Mucosa of rectum (tissue), 2 donors: Measurements from ENCODE around the gene PLEKHA1.

Experiments used
- H3K27ac ChIP-seq, 2 donors: one replicate each; pipeline ENCODE4 v1.7.0; 2013; ENCODE audit warnings: inconsistent platforms in 2 of 2, low read depth in 2 of 2, low read length in 2 of 2
- H3K27me3 ChIP-seq, 2 donors: one replicate each; pipeline ENCODE4 v1.7.0; 2013; ENCODE audit warnings: low read length in 2 of 2; ENCODE audit not compliant: control insufficient read depth in 2 of 2, insufficient read depth in 2 of 2
- H3K36me3 ChIP-seq, 2 donors: one replicate each; pipeline ENCODE4 v1.7.0; 2013; ENCODE audit warnings: low read length in 2 of 2; ENCODE audit not compliant: control insufficient read depth in 2 of 2, insufficient read depth in 2 of 2
- H3K4me1 ChIP-seq, 2 donors: one replicate each; pipeline ENCODE4 v1.7.0; 2013; ENCODE audit warnings: low read length in 2 of 2, mild to moderate bottlenecking in 1 of 2; ENCODE audit not compliant: control insufficient read depth in 2 of 2, insufficient read depth in 2 of 2
- H3K4me3 ChIP-seq, 2 donors: one replicate each; pipeline ENCODE4 v1.7.0; 2013; ENCODE audit warnings: low read length in 2 of 2
- H3K9ac ChIP-seq, 2 donors: one replicate each; pipeline ENCODE4 v1.7.0; 2013; ENCODE audit warnings: low read length in 2 of 2, low read depth in 1 of 2, mild to moderate bottlenecking in 1 of 2
- H3K9me3 ChIP-seq, 2 donors: one replicate each; pipeline ENCODE4 v1.7.0; 2013; ENCODE audit warnings: low read length in 2 of 2; ENCODE audit not compliant: control insufficient read depth in 2 of 2
- donor health status: healthy.
- donor health status: Normal muscosa, but diverticular disease.

Gene PLEKHA1

DNA sequence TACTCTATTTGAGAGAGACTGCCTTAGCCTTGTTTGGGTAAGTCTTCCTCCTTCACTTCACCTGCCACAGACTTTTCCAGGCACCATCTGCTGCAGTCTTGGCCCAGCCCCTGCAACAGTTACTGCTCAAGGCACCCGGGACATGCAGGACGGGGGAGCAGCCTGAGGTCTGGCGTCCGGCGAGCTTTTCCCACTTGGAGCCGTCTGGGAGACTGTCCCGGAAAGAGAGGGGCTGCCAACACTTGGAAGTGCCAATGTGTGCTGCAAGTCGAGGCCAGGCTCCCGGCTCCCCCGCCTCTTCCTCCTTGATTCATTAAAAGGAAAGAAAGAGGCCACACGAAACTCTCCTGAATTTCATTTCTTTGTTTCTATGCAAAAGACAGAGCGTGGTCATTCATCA, 100.6 kb downstream of the PLEKHA1 start:
- Histone ChIP-seq H3K4me1 (peaks cover 0 to 2% of the 10 kb centered on the region in 2 donors), H3K27me3 (peaks cover 0 to 7% of the 10 kb centered on the region in 2 donors), H3K36me3 (no peaks in the 10 kb centered on the region), H3K4me3 (no peak overlapping the region), H3K27ac (no peak overlapping the region), H3K9ac (no peak overlapping the region), H3K9me3 (no peaks in the 10 kb centered on the region)

DNA sequence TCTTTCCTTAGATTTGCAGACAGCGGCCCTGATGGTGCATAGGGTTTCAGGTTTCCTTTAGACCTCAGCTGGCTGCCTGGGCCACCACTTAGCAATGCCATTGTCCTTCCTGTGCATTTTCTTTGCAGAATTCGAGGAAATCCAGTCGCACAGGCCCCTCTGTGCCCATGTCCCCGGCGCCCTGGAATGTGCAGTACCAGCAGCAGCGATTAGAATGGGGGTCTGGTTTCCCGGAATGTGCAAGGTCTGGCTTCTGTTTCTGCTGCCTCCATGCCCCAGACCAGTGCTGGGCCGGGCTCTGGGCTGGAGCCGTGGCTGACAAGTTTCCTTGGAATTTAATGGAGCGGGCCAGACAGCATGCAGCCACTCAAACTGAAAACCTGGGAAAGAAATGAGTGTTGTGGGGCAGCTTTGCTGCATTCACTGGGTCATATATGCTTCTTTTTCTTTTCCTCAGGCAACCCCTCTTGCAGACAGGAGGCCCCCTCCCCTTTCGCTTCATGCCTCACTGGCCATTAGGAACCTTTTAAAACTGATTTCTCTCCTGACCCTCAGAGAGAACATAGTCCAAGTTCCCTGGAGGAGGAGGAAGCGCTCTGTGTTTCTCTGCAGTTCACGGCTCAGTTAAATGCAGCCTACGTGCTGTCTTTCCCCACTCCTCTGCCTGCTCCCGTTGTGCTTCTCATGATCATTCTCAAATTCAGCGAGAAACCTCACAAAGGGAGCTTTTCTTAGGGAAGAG, 101.3 kb downstream of the PLEKHA1 start:
- Histone ChIP-seq H3K27ac (no peak overlapping the region), H3K9ac (no peak overlapping the region), H3K27me3 (peaks cover 0 to 3% of the 10 kb centered on the region in 2 donors), H3K4me3 (no peak overlapping the region), H3K9me3 (no peaks in the 10 kb centered on the region), H3K4me1 (peaks cover 0 to 2% of the 10 kb centered on the region in 2 donors), H3K36me3 (no peaks in the 10 kb centered on the region)

DNA sequence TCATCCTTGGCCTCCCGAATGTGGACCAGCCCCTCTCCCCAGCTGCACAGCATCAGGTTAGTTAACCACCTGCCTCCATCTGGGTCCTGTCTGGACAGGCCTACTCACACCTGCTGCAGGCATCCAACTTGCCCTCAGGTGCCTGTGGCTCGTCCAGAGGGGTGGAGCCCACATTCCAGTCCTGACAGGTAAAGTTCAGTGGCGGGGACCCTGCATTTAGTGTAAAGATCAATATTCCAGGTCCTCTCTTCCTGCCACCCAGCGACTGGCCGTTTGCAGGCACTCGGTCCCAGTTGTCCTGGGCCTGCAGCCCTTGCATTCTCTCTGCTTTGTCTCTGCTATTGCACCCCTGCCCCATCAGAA, 101.8 kb downstream of the PLEKHA1 start:
- no peak overlapping the region for H3K9ac ChIP-seq
- no peak overlapping the region for H3K4me3 ChIP-seq
- no peaks in the 10 kb centered on the region for H3K36me3 ChIP-seq

DNA sequence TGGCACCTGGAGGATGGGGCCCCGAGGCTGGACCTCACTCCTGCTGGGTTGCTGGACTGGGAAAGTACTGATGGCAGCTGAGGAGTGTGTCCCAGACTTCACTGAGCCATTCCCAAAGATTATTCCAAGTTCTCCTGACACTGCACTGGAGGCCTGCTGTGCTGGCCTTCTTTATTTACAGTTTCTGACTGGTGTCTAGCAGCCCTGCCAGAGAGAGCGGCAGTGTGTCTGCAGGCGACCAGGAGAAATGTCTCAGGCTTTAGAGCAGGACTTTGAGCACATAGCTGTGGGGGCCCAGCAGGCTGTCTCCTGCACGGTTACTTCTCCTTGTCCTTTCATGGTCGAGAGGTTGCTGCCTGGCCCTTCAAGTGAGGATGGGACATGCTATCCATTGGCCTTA, 102.9 kb downstream of the PLEKHA1 start:
- H3K4me1 ChIP-seq, result peaks cover 0 to 2% of the 10 kb centered on the region in 2 donors
- H3K9me3 ChIP-seq, result no peaks in the 10 kb centered on the region
- no peak overlapping the region for H3K9ac ChIP-seq
- H3K4me3 ChIP-seq, result no peak overlapping the region
- H3K27ac ChIP-seq, result no peak overlapping the region
- peaks cover 0 to 2% of the 10 kb centered on the region in 2 donors for H3K27me3 ChIP-seq
- H3K36me3 ChIP-seq, result no peaks in the 10 kb centered on the region

More for the DNA sequence above, 101.8 kb downstream of the PLEKHA1 start:
- peaks cover 0 to 2% of the 10 kb centered on the region in 2 donors for H3K27me3 ChIP-seq
- peaks cover 0 to 2% of the 10 kb centered on the region in 2 donors for H3K4me1 ChIP-seq
- no peak overlapping the region for H3K27ac ChIP-seq
- no peaks in the 10 kb centered on the region for H3K9me3 ChIP-seq

DNA sequence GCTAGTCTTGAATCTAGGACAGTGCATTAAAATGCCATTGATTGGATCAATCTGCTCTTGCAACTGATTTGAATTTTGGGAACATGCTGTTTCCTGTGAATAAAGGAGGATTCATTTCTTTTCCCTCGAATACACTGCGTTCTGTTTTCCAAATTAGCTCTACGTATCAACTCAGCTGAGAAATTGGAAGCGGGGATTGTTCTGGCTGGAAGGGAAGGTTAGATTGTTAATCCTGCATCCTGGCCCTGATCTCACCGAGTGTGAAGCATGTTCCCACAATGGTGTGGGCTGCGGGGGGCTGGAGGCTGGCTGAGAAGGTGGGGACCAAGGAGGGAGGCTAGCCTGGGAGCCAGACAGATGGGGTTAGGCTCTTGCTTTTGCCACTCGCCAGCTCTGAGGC, 104.5 kb downstream of the PLEKHA1 start:
- no peak overlapping the region for H3K9ac ChIP-seq
- H3K27ac ChIP-seq, result no peak overlapping the region

DNA sequence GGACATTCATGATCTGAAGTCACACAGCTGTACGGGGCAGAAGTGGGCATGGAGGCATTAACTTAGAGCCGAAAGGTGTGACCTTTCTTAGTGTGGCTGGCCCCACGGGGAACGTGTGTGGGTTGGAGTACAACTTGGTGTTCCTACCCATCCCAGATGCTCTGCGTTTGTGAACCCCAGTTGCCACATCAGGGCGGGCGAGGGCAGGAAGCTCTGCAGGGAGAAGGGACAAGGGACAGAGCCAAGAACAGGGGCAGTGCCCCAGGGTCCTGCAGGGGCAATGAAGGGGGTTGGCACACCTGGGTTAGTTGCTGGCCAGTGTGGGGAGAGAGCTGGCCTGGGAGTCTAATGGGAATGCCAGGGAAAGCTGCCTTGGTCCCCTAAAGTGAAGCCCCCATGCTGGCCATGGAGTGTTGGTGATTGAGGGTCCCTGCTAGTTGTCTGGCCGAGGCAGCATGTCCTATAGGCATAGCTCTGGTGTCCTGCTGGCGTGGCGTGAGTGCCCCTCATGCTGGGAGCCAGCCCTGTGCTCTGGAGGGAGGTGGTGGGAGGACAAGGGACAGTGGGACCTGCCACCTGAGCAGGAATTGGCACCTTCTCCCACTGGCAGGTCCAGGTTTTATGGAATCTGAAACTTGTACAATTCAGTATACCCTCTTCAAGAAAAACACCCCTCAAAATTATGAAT, 105.8 kb downstream of the PLEKHA1 start:
- H3K9ac ChIP-seq, result no peak overlapping the region
- H3K27me3 ChIP-seq, result no peaks in the 10 kb centered on the region
- H3K4me3 ChIP-seq, result no peak overlapping the region
- H3K9me3 ChIP-seq, result no peaks in the 10 kb centered on the region
- peaks cover 0 to 3% of the 10 kb centered on the region in 2 donors for H3K4me1 ChIP-seq
- H3K27ac ChIP-seq, result no peak overlapping the region
- H3K36me3 ChIP-seq, result no peaks in the 10 kb centered on the region

More for the DNA sequence above, 104.5 kb downstream of the PLEKHA1 start:
- Histone ChIP-seq H3K9me3 (no peaks in the 10 kb centered on the region), H3K4me3 (no peak overlapping the region), H3K27me3 (peaks cover 0 to 2% of the 10 kb centered on the region in 2 donors), H3K36me3 (no peaks in the 10 kb centered on the region), H3K4me1 (peaks cover 0 to 2% of the 10 kb centered on the region in 2 donors)

DNA sequence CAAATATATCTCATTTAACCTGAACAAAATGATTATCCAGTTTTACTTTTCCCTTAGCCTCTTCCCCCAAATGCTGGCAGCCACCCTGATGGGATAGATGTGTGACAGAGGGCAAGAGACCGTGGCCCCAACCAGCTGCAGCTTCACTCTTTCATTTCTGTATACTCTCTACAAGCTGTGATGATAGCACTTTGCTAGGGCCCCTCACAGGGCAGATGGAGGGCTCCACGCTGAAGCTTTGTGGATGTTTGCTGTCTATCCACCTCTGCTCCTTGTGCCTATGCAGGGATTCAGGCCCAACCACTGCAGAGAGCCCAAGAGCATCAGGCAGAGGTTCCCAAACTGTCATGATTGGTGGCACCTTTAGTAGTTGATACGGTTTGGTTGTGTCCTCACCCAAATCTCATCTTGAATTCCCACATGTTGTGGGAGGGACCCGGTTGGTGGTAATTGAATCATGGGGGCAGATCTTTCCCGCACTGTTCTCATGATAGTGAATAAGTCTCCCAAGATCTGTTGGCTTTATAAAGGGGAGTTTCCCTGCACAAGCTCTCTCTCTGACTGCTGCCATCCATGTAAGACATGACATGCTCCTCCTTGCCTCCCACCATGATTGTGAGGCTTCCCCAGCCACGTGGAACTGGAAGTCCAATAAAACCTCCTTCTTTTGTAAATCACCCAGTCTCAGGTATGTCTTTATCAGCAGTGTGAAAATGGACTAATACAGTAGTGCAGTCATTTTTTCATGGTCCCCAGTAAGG, 107.0 kb downstream of the PLEKHA1 start:
- Histone ChIP-seq H3K9ac (no peak overlapping the region), H3K4me1 (peaks cover 0 to 8% of the 10 kb centered on the region in 2 donors), H3K27me3 (no peaks in the 10 kb centered on the region), H3K9me3 (no peaks in the 10 kb centered on the region), H3K36me3 (no peaks in the 10 kb centered on the region), H3K27ac (no peak overlapping the region), H3K4me3 (no peak overlapping the region)
